ENCODE measurements around the gene CISTR. TPM values are rescaled to one million over a fixed set of nuclear protein-coding genes. Genes with fewer than 3 reads are reported as not detected.

CISTR gene
- total and polyA plus RNA-seq, 2 experiments from 2014 or later, result not detected

GRCh38 chr12:53793221-53793620 lies 41.4 kb upstream of the CISTR start:
- no peaks in the 10 kb centered on the region for H3K9me3 ChIP-seq (ENCODE audit: low read depth)
- WGBS (ENCODE audit: low lambda C conversion rate, missing lambda C conversion rate), result 51% methylated on average over 2 of the region's 2 CpGs

GRCh38 chr12:53791735-53792326 lies 40.1 kb upstream of the CISTR start:
- H3K27ac ChIP-seq, result no peak overlapping the region
- H3K9me2 ChIP-seq (replicated peaks; ENCODE audit: insufficient read depth), result no peaks in the 10 kb centered on the region
- H3K27me3 ChIP-seq, result peaks cover 56% of the 10 kb centered on the region
- TF ChIP-seq CTCF (IDR thresholded peaks at IDR 0.05; ENCODE audit: poor library complexity) (peak; percentile 44), EZH2phosphoT487 (IDR thresholded peaks at IDR 0.05; ENCODE audit: low read depth, severe bottlenecking, unreplicated experiment) (no peak), EZH2 (IDR thresholded peaks at IDR 0.05; ENCODE audit: borderline replicate concordance) (no peak)
- H3K9me3 ChIP-seq (ENCODE audit: low read depth), result no peaks in the 10 kb centered on the region
- H3K4me1 ChIP-seq (ENCODE audit: insufficient read depth), result no peaks in the 10 kb centered on the region
- no peak overlapping the region for H3K4me3 ChIP-seq
- peak; percentile 42 for DNase-seq (ENCODE audit: low spot score)
- H3K4me2 ChIP-seq, result no peak overlapping the region
- H2AFZ ChIP-seq, result no peak overlapping the region
- 29% methylated on average over 1 of the region's 1 CpG for WGBS (ENCODE audit: low lambda C conversion rate, missing lambda C conversion rate)
- no peaks in the 10 kb centered on the region for H3K36me3 ChIP-seq (replicated peaks; ENCODE audit: insufficient read depth, low read depth)
- H4K20me1 ChIP-seq (ENCODE audit: insufficient read depth, poor library complexity, severe bottlenecking), result no peaks in the 10 kb centered on the region
- H3K79me2 ChIP-seq, result no peaks in the 10 kb centered on the region

More at GRCh38 chr12:53793221-53793620, 41.4 kb upstream of the CISTR start:
- TF ChIP-seq EZH2 (IDR thresholded peaks at IDR 0.05; ENCODE audit: borderline replicate concordance), result no peak
- TF ChIP-seq CTCF (IDR thresholded peaks at IDR 0.05; ENCODE audit: poor library complexity), result no peak
- TF ChIP-seq EZH2phosphoT487 (IDR thresholded peaks at IDR 0.05; ENCODE audit: low read depth, severe bottlenecking, unreplicated experiment), result no peak
- peaks cover 55% of the 10 kb centered on the region for H3K27me3 ChIP-seq
- H3K79me2 ChIP-seq, result no peaks in the 10 kb centered on the region
- no peaks in the 10 kb centered on the region for H3K9me2 ChIP-seq (replicated peaks; ENCODE audit: insufficient read depth)
- H4K20me1 ChIP-seq (ENCODE audit: insufficient read depth, poor library complexity, severe bottlenecking), result no peaks in the 10 kb centered on the region
- H2AFZ ChIP-seq, result no peak overlapping the region
- no peaks in the 10 kb centered on the region for H3K4me1 ChIP-seq (ENCODE audit: insufficient read depth)
- no peak overlapping the region for H3K4me2 ChIP-seq
- no peak for DNase-seq (ENCODE audit: low spot score)
- no peak overlapping the region for H3K27ac ChIP-seq
- no peak overlapping the region for H3K4me3 ChIP-seq
- no peaks in the 10 kb centered on the region for H3K36me3 ChIP-seq (replicated peaks; ENCODE audit: insufficient read depth, low read depth)

- Histone ChIP-seq H3K27me3 (peaks cover 52% of the 10 kb centered on the region), H3K9me2 (replicated peaks; ENCODE audit: insufficient read depth) (no peaks in the 10 kb centered on the region), H3K36me3 (replicated peaks; ENCODE audit: insufficient read depth, low read depth) (no peaks in the 10 kb centered on the region), H3K27ac (no peak overlapping the region), H3K79me2 (no peaks in the 10 kb centered on the region), H3K4me2 (no peak overlapping the region), H3K4me1 (ENCODE audit: insufficient read depth) (no peaks in the 10 kb centered on the region), H3K4me3 (no peak overlapping the region), H3K9me3 (ENCODE audit: low read depth) (no peaks in the 10 kb centered on the region), H4K20me1 (ENCODE audit: insufficient read depth, poor library complexity, severe bottlenecking) (no peaks in the 10 kb centered on the region), H2AFZ (no peak overlapping the region)
- no peak for DNase-seq (ENCODE audit: low spot score)
- WGBS (ENCODE audit: low lambda C conversion rate, missing lambda C conversion rate), result 62% methylated on average over 1 of the region's 1 CpG
- no peak for TF ChIP-seq EZH2 (IDR thresholded peaks at IDR 0.05; ENCODE audit: borderline replicate concordance)
- no peak for TF ChIP-seq EZH2phosphoT487 (IDR thresholded peaks at IDR 0.05; ENCODE audit: low read depth, severe bottlenecking, unreplicated experiment)
- TF ChIP-seq CTCF (IDR thresholded peaks at IDR 0.05; ENCODE audit: poor library complexity), result no peak
Measured at GRCh38 chr12:53789570-53789969, 37.8 kb upstream of the CISTR start.

Measured in hepatocyte (in vitro differentiated cells).